Medulla oblongata (tissue), 1 donor: ENCODE data around the gene MAPT.
"Not testable (repeated sequence)": the region's sequence is repeated elsewhere in the genome, so short reads cannot be mapped to it uniquely, and the experiment has no call there.

Experiments used
- DNase-seq: peaks from one replicate; pipeline ENCODE4 v3.0.0-alpha.2; 2015; ENCODE audit errors: extremely low spot score

Gene MAPT

DNA sequence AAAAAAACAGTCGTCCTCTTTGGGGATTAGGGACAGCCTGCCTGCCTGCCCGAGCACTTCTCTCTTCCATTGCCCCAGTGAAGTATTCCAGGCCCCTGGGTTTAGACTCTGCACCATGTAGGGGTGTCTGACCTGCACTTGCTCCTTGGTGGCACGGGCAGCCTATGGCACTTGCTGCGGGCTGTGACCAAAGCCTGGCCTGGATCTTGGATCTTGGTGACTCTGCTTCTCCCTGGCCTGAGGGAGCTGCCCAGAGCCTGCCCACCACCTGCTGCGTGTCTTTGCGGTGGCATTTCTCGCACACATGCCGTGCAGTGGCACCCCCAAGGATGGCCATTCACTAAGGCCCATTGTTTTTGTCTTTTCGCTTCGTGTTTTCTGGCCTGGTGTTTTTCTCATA, 98.5 kb downstream of the MAPT start:
- DNase-seq = no peak

DNA sequence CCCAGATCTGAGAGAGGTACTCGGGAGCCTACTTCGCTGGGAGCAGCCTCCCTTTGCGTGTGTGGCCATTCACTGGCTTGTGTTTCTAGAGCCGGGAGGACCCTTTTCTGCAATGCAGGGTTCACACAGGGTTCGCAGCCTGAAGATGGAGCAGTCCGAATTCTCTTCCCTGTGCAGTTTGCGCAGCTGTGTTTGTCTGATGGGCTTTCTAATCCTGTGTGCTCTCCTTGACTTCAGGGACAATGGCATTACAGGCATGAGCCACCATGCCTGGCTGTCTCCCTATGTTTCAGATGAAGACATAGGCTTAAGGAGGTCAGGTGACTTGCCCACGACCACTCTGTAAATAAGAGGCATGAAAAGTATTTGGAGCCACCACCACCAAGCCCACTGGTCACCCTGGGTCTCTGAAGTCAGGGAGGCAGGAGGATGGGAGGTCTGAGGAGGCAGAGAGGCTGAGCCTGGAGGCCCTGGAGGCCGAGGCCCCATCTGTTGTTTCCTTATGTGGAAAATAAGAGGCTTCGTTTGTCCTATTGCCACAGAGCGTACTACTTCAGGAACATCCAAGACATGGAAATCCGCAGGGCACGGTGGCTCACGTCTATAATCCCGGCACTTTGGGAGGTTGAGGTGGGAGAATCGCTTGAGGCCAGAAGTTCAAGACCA, 99.7 kb downstream of the MAPT start:
- no peak for DNase-seq

DNA sequence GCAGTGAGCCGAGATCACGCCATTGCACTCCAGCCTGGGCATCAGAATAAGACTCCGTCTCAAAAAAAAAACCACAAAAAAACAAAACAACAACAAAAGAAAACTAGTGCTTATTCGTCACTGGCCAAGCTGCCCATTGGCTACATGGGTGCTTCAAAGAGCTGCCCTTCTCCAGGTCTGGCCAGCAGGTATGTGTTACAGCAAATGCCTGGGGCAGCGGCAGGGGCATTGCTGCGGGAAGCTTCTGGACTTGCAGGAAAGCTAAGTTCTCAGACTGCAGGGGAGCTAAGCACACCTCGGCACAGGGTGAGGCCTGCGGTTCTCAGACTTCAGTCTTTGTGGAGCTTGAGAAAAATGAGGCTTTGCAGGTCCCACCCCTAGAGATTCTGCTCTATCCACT, 100.6 kb downstream of the MAPT start:
- DNase-seq = no peak

DNA sequence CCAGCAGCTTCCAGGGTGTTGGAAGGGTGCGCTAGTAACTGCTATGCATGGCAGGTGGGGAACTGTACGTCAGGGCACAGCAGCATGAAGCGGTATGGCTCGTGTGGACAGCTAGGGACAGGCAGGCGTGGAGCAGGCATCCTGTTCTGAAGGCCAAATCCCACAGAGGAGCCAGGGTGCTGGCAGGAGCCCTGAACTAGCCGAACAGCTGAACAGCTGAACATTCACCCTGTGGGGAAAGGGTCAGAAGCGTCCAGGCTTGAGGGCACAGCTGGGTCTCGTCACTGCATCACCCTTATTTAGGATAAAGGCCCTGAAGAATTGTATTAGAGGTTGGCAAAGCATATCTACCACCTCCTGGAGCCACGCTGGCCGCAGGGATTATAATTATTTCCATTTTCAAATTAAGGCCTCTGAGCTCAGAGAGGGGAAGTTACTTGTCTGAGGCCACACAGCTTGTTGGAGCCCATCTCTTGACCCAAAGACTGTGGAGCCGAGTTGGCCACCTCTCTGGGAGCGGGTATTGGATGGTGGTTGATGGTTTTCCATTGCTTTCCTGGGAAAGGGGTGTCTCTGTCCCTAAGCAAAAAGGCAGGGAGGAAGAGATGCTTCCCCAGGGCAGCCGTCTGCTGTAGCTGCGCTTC, 101.4 kb downstream of the MAPT start:
- no peak for DNase-seq

DNA sequence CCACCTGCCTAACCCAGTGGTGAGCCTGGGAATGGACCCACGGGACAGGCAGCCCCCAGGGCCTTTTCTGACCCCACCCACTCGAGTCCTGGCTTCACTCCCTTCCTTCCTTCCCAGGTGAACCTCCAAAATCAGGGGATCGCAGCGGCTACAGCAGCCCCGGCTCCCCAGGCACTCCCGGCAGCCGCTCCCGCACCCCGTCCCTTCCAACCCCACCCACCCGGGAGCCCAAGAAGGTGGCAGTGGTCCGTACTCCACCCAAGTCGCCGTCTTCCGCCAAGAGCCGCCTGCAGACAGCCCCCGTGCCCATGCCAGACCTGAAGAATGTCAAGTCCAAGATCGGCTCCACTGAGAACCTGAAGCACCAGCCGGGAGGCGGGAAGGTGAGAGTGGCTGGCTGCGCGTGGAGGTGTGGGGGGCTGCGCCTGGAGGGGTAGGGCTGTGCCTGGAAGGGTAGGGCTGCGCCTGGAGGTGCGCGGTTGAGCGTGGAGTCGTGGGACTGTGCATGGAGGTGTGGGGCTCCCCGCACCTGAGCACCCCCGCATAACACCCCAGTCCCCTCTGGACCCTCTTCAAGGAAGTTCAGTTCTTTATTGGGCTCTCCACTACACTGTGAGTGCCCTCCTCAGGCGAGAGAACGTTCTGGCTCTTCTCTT, 102.1 kb downstream of the MAPT start:
- no peak for DNase-seq

GRCh38 chr17:45997166-45997565, 102.8 kb downstream of the MAPT start:
- no peak for DNase-seq

- DNase-seq = no peak
These were observed 103.3 kb downstream of the MAPT start for GRCh38 chr17:45997624-45998023.

- no peak for DNase-seq
These were observed 104.9 kb downstream of the MAPT start, which contains the start of gene STH for GRCh38 chr17:45998987-45999899. Gene STH, plus strand, starts transcription at chr17:45999250. Its CDS starts 30 bp downstream, at chr17:45999280.

- DNase-seq = no peak
These were observed 105.5 kb downstream of the MAPT start for GRCh38 chr17:45999900-46000290.

GRCh38 chr17:46000292-46000691, 105.9 kb downstream of the MAPT start:
- DNase-seq = no peak

- peak; percentile 33 for DNase-seq
These were observed 106.4 kb downstream of the MAPT start for GRCh38 chr17:46000757-46001156.

DNA sequence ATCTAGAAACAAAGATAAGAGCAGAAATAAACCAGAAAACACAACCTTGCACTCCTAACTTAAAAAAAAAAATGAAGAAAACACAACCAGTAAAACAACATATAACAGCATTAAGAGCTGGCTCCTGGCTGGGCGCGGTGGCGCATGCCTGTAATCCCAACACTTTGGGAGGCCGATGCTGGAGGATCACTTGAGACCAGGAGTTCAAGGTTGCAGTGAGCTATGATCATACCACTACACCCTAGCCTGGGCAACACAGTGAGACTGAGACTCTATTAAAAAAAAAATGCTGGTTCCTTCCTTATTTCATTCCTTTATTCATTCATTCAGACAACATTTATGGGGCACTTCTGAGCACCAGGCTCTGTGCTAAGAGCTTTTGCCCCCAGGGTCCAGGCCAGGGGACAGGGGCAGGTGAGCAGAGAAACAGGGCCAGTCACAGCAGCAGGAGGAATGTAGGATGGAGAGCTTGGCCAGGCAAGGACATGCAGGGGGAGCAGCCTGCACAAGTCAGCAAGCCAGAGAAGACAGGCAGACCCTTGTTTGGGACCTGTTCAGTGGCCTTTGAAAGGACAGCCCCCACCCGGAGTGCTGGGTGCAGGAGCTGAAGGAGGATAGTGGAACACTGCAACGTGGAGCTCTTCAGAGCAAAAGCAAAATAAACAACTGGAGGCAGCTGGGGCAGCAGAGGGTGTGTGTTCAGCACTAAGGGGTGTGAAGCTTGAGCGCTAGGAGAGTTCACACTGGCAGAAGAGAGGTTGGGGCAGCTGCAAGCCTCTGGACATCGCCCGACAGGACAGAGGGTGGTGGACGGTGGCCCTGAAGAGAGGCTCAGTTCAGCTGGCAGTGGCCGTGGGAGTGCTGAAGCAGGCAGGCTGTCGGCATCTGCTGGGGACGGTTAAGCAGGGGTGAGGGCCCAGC, 107.3 kb downstream of the MAPT start:
- DNase-seq = no peak

GRCh38 chr17:46002311-46002972, 108.1 kb downstream of the MAPT start:
- DNase-seq = peak; percentile 80

GRCh38 chr17:46002973-46003316, 108.6 kb downstream of the MAPT start:
- DNase-seq = no peak

DNA sequence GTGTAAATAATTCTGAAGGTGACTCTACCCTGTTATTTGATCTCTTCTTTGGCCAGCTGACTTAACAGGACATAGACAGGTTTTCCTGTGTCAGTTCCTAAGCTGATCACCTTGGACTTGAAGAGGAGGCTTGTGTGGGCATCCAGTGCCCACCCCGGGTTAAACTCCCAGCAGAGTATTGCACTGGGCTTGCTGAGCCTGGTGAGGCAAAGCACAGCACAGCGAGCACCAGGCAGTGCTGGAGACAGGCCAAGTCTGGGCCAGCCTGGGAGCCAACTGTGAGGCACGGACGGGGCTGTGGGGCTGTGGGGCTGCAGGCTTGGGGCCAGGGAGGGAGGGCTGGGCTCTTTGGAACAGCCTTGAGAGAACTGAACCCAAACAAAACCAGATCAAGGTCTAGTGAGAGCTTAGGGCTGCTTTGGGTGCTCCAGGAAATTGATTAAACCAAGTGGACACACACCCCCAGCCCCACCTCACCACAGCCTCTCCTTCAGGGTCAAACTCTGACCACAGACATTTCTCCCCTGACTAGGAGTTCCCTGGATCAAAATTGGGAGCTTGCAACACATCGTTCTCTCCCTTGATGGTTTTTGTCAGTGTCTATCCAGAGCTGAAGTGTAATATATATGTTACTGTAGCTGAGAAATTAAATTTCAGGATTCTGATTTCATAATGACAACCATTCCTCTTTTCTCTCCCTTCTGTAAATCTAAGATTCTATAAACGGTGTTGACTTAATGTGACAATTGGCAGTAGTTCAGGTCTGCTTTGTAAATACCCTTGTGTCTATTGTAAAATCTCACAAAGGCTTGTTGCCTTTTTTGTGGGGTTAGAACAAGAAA, 109.8 kb downstream of the MAPT start:
- DNase-seq = peak; percentile 91

DNA sequence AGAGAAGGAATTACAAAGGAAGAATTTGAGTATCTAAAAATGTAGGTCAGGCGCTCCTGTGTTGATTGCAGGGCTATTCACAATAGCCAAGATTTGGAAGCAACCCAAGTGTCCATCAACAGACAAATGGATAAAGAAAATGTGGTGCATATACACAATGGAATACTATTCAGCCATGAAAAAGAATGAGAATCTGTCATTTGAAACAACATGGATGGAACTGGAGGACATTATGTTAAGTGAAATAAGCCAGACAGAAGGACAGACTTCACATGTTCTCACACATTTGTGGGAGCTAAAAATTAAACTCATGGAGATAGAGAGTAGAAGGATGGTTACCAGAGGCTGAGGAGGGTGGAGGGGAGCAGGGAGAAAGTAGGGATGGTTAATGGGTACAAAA, 111.7 kb downstream of the MAPT start:
- not testable (repeated sequence) for DNase-seq

DNA sequence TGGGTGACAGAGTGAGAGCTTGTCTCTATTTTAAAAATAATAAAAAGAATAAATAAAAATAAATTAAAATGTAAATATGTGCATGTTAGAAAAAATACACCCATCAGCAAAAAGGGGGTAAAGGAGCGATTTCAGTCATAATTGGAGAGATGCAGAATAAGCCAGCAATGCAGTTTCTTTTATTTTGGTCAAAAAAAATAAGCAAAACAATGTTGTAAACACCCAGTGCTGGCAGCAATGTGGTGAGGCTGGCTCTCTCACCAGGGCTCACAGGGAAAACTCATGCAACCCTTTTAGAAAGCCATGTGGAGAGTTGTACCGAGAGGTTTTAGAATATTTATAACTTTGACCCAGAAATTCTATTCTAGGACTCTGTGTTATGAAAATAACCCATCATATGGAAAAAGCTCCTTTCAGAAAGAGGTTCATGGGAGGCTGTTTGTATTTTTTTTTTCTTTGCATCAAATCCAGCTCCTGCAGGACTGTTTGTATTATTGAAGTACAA, 113.2 kb downstream of the MAPT start:
- DNase-seq = no peak

DNA sequence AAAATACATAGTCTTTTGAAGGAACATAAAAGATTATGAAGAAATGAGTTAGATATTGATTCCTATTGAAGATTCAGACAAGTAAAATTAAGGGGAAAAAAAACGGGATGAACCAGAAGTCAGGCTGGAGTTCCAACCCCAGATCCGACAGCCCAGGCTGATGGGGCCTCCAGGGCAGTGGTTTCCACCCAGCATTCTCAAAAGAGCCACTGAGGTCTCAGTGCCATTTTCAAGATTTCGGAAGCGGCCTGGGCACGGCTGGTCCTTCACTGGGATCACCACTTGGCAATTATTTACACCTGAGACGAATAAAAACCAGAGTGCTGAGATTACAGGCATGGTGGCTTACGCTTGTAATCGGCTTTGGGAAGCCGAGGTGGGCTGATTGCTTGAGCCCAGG, 114.2 kb downstream of the MAPT start:
- no peak for DNase-seq
